Stimulated activated CD8-positive, alpha-beta memory T cell treated with anti-CD3 and anti-CD28 coated beads, Interleukin-12 subunit alpha, Interleukin-12 subunit beta, amount 100 ng/mL, for 24 hours (primary cell): ENCODE results near the gene SPATA2L.

Source experiments
- DNase-seq: peaks from one replicate; pipeline ENCODE4 v3.0.0-alpha.2; 2020; ENCODE audit errors: extremely low read depth

The SPATA2L gene, protein sequence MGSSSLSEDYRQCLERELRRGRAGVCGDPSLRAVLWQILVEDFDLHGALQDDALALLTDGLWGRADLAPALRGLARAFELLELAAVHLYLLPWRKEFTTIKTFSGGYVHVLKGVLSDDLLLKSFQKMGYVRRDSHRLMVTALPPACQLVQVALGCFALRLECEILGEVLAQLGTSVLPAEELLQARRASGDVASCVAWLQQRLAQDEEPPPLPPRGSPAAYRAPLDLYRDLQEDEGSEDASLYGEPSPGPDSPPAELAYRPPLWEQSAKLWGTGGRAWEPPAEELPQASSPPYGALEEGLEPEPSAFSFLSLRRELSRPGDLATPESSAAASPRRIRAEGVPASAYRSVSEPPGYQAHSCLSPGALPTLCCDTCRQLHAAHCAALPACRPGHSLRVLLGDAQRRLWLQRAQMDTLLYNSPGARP

DNA sequence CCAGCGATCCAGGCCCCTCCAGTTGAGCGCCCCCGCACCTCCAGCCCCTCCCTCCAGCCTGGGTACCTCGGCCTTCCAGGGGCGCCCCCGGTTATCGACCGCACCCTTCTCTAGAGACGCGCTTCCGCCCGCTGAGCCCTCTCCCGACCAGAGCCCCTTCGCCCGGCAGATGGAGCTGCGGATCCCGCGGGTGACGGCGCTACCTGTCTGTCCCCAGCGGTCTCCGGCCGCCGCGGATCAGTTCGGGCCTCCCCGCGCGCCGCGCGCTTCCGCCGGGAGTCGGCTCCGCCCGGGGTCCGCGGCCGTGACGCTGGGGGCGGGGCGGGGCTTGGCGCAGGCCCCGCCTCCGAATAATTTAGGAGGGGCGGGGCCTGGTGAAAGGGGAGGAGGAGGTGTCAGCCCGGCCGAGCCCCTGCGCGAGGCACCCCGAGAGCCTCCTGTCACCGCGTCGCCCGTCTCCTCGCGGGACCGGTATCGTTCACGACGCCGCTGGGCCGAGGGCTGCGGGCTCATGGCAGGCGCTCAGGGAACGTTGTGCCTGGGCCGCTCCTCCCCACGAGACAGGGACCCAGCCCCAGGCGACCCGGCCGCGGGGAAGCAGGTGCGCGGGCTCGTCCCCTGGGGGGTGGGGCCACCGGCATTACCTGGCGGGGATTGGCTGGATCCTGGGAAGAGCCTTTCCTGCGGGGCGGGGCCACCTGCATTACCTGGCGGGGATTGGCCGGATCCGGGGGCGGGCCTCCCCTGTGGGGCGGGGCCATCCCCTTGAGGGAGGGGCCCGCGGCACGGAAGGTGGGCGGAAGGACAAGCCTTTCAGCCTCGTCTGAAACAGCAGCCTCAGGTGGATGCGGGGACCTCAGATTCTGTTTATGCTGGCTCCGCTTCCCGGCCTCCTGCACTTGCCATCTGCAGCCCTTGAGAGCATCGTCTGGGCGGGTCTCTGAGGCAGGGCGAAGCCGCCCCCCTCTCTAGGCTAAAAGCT is at the start of gene SPATA2L:
Gene SPATA2L (minus strand): TSS at position 281 of the 982 bp plus-strand sequence. CDS start 473 bp downstream, outside the sequence.
- DNase-seq = peak; percentile 93

DNA sequence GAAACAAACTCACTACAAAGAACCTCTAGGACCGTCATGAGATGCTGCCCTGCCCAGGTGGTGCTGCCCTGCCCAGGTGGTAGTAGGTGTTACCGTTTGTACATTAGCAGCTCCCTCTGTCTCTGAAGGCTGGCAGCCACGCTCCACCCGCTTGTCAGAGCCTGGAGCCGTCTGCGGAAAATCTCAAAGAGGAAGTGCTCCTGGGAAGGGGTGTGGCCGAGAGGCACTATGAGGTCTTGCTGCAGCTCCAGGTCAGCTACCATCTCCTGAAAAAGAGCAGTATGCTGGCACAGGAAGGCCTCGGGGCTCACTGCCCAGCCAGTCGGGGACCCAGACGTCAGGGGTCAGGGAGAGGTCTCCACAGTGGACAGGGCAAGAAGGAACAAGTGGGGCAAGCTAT is 48.1 kb upstream of the SPATA2L start:
- no peak for DNase-seq

DNA sequence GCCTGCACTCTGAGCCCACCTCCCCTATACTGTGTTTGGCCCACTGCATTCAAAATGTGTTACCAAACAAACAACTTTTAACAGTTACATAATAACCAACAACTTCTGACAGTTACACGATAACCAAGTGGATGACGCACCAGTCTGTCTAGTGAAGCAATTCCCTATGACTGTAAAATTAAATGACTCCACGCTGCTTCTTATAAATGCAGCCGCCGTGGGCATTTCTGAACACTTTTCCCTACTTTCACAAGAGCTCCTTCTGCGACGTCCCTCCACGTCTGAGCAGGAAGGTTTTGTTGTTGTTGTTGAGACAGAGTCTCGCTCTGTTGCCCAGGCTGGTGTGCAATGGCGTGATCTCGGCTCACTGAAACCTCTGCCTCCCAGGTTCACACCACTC is 47.4 kb upstream of the SPATA2L start:
- no peak for DNase-seq

DNA sequence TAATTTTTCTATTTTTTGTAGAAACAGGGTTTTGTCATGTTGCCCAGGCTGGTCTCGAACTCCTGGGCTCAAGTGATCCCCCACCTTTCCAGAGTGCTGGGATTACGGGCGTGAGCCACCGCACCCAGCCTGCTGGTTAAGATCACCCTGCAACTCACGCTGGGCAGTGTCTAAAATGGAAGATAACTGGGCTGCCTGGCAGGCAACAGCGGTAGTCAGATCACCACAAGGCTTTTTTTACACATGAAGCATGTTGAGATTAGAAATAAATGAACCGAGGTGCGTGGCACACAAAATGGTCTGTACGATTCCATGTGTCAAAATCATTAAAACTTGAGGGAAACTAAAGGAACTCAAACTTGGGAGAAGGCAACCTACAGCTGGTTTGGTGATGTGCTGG is 46.6 kb upstream of the SPATA2L start:
- DNase-seq = no peak

DNA sequence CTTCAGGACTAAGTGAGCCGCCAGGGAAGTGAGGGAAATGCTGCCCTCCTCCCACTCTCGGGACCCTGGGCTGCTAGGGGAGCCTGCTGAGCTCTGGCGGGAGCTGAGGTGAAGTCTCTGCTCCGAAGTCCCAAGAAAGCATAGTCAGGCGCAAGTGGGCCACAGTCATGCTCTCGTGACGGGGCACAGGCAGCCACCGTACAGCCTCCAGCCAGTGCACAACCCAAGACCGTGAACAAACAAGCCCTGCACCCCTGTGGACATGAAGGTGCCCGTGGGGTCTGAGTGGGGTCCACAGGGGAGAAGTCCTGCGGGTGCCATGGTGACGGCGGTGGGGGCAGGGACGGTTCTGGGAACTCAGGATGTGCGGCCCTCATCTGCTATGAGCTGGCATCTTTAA is 44.5 kb upstream of the SPATA2L start:
- DNase-seq = no peak

DNA sequence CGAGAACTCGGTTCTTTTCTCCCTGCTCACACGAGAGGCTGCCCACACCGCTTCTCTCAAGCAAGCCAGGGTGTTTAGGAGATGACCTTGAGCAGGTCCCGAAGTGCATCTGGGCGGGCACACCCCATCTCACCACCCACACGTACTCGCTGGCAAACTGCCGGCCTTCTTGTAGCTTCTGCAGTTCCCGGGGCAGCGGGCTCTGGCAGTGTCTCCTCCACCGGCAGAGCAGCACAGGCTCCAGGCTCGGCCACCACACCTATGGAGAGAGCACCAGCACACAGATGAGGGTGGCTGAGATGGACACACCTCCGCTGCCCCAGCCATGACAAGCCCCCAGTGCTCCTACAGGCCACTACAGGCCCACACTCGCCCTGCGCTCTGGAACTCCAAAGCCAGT is 43.3 kb upstream of the SPATA2L start:
- no peak for DNase-seq

DNA sequence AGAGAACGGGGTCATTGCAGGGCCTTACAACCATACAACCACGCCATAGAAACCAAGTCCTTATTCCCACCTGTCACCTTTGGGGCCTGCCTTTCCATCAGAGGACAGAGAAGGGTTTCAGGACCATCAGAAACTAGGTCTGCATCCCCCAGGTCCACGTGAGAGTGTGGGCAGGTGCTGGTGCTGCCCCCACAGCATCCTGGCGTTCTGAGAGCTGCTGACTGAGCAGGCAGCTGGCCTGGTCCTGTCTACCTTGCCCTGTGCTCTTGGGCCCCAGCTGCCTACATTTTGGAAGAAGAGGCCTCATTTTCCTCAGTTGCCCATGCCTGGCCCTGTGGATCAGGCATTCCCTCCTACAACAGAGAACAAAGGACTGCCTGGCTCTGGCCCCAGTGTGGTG is 41.4 kb upstream of the SPATA2L start:
- DNase-seq = no peak

DNA sequence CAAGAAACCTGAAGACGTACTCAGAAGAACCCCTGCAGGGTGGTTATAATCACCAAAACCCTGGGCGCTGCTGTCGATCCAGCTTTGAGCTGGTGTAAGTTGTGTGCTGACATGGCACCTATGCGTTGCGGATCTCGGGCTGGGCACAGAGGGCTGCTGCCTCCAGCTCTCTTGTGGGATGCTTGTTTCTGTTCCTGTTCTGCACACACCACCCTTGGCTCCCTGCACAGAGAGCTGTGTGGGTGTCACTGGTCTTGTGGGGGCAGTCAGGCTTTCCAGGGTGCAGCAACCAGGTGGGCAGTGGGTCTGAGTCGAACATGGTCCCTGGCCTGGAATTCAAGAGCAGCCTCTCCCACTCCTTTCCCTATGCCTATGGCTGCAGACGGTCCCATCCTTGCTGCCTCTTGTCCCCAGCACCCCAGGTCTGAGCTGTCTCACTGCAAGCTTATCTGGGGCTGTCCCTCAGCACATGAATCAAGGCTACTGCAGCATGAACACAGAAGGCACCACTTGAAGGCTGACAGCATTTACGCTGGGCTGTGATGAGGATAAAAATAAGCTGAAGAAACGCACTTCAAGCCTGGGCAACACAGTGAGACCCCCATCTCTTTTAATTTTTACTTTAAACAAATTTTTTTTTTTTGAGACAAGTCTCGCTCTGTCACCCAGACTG is 40.0 kb upstream of the SPATA2L start:
- no peak for DNase-seq

DNA sequence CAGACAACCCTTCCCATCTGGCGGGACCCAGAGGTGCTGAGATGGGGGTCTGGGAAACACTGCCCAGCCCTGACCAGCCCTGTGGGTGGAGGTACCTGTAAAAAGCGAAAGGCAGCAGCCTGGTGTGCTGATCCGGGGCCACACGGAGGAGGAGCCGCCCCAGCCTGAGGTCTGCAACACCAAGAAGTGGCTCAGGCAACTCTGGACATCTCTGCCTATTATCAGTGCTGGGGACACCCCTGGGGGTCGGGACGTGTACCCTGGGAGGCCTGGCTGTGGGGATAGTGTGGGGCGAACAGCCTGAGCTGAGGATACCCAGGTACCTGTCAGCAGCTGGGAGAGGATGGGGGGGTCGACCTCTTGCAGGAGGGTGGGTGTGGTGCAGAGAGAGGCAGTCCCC is 37.9 kb upstream of the SPATA2L start:
- DNase-seq = no peak

DNA sequence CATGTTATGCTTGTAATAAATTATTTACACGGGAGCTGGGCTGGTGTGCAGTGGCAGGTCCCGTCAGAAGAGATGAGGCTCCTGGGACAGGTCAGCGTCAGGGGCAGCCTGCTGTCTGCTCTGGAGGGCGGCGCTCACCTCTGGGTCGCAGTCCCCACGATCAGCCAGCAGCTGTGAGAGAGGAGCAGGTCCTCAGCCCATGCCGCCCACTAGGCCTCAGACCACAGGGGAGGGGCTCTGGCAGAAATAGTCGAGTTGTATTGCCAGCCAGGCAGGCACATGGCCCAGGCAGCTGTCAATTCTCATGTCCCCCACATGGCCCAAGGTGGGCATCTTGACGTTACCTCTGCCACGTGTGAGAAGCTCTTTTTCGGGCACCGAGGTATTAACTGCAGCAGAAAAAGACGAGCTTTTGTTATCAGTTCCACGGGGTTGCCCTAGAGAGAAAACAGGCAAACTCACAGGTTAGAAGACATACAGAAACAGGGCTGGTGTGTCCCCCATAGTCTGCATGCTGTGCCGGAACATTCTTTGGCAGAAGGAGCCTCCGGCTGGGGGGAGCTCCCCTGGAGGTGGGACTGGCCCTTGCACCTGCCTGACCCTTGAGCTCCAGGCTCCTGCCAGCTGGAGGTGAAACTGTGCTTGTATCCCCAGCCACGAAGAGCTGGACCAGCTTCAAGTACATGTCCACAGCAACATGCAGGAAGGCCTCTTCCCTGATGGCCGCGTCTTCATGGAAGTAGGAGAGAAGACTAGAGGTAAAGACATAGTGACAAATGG is 37.2 kb upstream of the SPATA2L start:
- no peak for DNase-seq

DNA sequence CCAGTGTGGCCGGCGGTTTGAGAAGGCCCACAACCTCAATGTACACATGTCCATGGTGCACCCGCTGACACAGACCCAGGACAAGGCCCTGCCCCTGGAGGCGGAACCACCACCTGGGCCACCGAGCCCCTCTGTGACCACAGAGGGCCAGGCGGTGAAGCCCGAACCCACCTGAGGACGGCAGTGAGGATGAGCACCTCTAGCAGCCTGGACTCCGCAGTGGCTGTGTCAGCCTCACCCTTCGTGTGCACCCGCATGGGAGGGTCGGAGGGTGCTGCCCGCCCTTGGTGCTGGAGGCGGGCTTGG is 36.5 kb upstream of the SPATA2L start:
- DNase-seq = no peak

DNA sequence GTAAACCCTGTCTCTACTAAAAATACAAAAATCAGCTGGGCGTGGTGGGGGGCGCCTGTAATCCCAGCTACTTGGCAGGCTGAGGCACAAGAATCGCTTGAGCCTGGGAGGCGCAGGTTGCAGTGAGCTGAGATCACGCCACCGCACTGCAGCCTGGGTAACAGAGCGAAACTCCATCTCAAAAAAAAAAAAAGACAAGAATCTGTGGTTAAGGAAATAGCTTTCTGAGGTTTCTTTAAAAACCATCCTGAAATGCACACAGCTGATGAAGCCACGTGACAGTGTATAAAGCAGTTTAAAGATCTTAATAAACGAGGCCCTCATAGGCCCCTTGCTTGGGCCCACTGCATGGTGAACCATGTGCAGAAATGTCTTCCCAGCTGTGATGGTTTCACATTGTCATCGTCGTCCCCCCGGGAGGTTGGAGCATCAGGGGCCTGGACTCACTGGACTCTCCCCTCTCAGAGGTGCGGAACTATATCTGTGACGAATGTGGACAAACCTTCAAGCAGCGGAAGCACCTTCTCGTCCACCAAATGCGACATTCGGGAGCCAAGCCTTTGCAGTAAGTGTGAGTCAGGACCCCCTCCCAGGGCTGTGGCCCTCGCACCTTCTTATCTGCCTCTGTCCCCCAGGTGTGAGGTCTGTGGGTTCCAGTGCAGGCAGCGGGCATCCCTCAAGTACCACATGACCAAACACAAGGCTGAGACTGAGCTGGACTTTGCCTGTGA is 36.0 kb upstream of the SPATA2L start:
- DNase-seq = no peak

DNA sequence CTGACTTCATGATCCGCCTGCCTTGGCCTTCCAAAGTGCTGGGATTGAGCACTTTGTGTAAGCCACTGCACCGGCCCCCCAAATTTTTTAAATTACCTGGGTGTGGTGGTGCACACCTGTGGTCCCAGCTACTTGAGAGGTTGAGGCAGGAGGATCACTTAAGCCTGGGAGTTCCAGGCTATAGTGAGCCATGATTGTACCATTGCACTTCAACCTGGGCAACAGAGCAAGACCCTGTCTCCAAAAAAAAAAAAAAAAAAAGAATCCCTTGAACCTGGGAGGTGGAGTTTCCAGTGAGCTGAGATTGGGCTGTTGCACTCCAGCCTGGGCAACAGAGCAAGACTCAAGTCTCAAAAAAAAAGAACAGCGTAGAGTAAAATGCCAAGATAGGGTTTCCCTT is 35.0 kb upstream of the SPATA2L start:
- DNase-seq = no peak

DNA sequence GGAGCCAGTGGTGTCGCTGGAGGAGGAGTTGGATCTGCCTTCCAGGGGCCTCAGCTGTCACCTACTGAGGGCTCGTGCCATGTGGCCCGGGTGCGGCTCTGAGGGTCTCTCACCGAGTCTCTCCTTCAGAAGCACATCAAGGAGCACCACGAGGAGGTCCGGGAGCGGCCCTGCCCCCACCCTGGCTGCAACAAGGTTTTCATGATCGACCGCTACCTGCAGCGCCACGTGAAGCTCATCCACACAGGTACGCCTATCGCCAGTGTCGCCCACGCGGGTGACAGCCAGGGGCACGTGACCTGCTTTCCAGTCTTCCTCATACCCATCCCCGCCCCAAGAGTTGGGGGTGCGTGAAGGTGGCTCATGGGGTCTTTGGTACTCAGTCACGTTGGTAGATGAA is 32.3 kb upstream of the SPATA2L start:
- DNase-seq = no peak

DNA sequence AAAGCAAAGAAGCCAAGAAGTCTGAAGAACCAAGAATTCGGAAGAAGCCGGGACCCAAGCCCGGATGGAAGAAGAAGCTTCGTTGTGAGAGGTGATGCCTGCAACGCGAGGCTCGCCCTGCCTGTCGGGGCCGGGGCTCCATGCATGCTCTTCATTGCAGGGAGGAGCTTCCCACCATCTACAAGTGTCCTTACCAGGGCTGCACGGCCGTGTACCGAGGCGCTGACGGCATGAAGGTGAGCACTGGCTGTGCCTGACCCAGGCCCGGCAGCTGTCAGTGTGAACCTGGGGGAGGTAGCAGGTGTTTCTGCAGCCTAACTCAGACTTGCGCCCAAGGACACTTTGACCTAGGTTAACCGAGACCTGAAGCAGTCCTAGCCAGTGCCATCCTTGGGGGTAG is 31.8 kb upstream of the SPATA2L start:
- no peak for DNase-seq

DNA sequence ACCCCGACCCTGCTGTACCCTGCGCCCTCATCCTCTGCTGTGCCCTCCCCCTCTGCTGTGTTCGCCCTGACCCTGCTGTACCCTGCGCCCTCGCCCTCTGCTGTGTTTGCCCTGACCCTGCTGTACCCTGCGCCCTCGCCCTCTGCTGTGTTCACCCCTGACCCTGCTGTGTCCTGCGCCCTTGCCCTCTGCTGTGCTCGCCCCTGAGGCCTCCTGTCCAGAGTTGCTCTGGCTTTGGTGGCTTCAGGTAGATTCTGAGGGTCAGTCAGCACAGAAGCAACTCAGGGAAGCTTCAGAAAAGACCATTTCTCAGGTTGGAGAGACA is 31.4 kb upstream of the SPATA2L start:
- DNase-seq = no peak

DNA sequence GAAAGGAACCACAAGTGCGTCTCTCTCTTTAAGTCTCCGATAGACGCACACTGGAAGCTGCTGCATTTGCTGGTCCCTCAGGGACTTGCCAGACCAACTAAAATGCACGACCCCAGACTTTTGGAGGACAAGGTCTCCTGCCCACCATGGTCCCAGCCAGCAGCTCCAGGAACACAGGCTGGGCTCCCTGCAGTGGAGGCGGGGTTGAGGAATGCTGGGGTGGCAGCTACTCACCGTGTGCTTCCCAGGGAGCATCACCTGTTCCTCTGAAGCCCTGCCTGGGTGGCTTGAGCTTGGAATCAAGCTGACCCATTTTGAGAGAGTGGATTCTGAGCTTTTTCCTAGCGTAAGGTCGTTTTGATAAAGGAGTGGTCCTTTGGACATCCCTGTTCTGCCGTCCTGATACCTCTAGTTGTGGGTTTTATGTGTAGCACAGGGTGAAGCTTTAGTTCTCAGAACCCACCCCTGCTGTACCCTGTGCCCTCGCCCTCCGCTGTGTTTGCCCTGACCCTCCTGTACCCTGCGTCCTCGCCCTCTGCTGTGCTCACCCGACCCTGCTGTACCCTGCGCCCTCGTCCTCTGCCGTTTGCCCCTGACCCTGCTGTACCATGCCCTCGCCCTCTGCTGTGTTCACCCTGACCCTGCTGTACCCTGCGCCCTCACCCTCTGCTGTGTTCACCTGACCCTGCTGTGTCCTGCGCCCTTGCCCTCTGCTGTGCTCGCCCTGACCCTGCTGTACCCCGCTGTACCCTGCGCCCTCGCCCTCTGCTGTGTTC is 30.8 kb upstream of the SPATA2L start:
- no peak for DNase-seq

DNA sequence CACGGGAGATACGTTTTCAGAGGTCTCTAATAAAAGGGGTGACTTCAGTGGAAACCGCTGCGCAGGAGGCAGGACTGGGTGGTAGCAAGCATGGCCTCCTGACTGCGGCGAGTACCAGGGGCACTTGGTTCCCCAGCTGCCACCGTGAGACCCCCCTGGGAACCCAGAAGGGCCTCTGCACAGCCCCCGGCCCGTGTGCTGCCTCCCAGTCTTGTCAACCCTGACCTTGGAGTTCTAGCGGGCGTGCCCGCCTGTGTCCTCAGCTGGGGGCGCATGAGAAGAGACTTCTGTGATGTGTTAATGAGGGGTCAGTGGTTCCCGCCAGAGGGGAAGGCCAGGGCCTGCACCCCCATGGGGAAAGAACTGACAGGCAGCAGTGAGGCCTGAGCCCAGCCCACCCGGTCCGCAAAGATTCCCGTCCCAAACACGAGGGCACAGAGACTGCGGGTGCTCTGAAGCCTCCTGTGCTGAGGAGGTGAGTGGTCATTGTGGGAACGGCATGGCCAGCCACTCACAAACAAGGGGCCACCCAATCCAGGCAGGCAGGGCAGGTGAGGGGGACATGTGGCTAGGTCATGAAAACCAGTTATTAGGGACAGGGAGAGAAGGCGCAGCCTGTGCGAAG is 29.2 kb upstream of the SPATA2L start:
- no peak for DNase-seq

DNA sequence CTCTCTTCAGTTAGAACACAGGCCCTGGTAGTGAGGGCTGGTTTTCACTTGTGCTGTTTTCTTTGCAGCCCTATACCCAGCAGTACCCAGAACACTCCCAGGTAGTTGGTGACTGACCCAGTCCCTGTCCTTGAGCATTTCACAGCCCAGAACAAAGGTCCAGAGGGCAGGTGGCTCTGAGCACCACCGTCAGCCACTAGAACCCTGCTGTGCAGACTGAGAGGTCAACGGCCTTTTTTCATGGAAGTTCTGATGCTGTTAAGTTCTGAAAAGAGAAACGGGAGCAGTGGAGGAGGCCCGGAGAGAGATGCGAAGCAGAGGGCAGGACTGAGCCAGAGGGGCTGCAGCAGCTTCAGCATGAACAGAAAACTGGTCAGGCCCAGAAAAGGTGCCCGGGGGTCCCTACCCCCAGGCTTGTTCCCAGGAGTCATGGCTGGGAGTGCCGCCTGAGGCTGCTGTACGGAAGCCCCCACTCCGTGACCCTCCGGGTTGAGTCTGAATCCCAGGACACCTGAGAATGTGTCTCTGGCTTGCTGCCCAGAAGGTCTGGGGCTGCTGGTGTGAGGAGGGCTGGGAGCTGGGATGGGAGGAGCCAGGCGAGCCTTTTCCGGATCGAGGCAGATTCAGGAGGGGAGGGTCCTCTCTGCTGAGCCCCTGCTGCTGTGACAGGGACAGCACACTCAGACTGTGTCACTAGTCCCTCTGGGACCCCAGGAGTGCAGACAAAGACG is 28.5 kb upstream of the SPATA2L start:
- no peak for DNase-seq
